Amniotic stem cell (primary cell): Measurements from ENCODE around the gene CHTF8.

Experiments used
- DNase-seq: peaks from one replicate; lab custom pipeline; 2025; lab: John Stamatoyannopoulos, UW

The CHTF8 gene

GRCh38 chr16:69112285-69113129, 19.9 kb downstream of the CHTF8 start:
- no peak for DNase-seq

GRCh38 chr16:69111876-69112230, 20.5 kb downstream of the CHTF8 start:
- no peak for DNase-seq

- no peak for DNase-seq
Observed at GRCh38 chr16:69111216-69111875, 21.0 kb downstream of the CHTF8 start.

- no peak for DNase-seq
Observed at GRCh38 chr16:69110406-69110805, 22.0 kb downstream of the CHTF8 start.

- DNase-seq: no peak
Observed at GRCh38 chr16:69109486-69110270, 22.7 kb downstream of the CHTF8 start.

GRCh38 chr16:69108905-69109252, 23.5 kb downstream of the CHTF8 start:
- no peak for DNase-seq

- DNase-seq: no peak
Observed at GRCh38 chr16:69108064-69108904, 24.1 kb downstream of the CHTF8 start.

- no peak for DNase-seq
Observed at GRCh38 chr16:69107316-69107962, 24.9 kb downstream of the CHTF8 start.

GRCh38 chr16:69106491-69107315, 25.7 kb downstream of the CHTF8 start:
- DNase-seq: no peak

GRCh38 chr16:69105501-69106361, 26.7 kb downstream of the CHTF8 start, which contains the start of gene HAS3:
HAS3 (plus strand) TSS chr16:69105653; CDS start chr16:69109396, 3,743 bp downstream.
- no peak for DNase-seq

- no peak for DNase-seq
Observed at GRCh38 chr16:69100071-69100691, 32.2 kb downstream of the CHTF8 start.

- no peak for DNase-seq
Observed at GRCh38 chr16:69095193-69095592, 37.2 kb downstream of the CHTF8 start.

- no peak for DNase-seq
Observed at GRCh38 chr16:69094501-69094900, 37.9 kb downstream of the CHTF8 start.

- DNase-seq: no peak
Observed at GRCh38 chr16:69093974-69094373, 38.4 kb downstream of the CHTF8 start.

- no peak for DNase-seq
Observed at GRCh38 chr16:69089091-69089910, 43.1 kb downstream of the CHTF8 start.

GRCh38 chr16:69088684-69089083, 43.7 kb downstream of the CHTF8 start:
- DNase-seq: no peak

GRCh38 chr16:69087161-69087581, 45.2 kb downstream of the CHTF8 start:
- no peak for DNase-seq
